Smooth muscle cell (in vitro differentiated cells): Measurements from ENCODE around the gene GRXCR2. TPM values are rescaled to one million over a fixed set of nuclear protein-coding genes. Genes with fewer than 3 reads are reported as not detected.

ENCODE experiments used
- DNase-seq: peaks from one replicate; lab custom pipeline; 2025; ENCODE audit not compliant: unreplicated experiment; lab: John Stamatoyannopoulos, UW
- H2AFZ ChIP-seq: fragments of 200-600 bp; sonication (generic); 2 replicates; pipeline ENCODE4 v1.6.0; 2016; ENCODE audit warnings: antibody characterized with exemption, low read depth, mild to moderate bottlenecking
- H3F3A ChIP-seq: fragments of 200-600 bp; sonication (generic); 2 replicates; pipeline ENCODE4 v1.6.0; 2017; ENCODE audit warnings: antibody characterized with exemption, low read depth
- H3K27ac ChIP-seq: fragments of 200-600 bp; sonication (generic); 2 replicates; pipeline ENCODE4 v1.5.1; 2016; ENCODE audit warnings: low read depth, mild to moderate bottlenecking
- H3K27me3 ChIP-seq: fragments of 200-600 bp; sonication (generic); 2 replicates; pipeline ENCODE4 v1.6.1; 2016; ENCODE audit warnings: low read depth, mild to moderate bottlenecking
- H3K36me3 ChIP-seq: fragments of 200-600 bp; sonication (generic); 2 replicates; pipeline ENCODE4 v1.5.1; 2016; ENCODE audit warnings: low read depth
- H3K4me1 ChIP-seq: fragments of 200-600 bp; sonication (generic); 2 replicates; pipeline ENCODE4 v1.5.1; 2016; ENCODE audit warnings: low read depth
- H3K4me2 ChIP-seq: fragments of 200-600 bp; sonication (generic); 2 replicates; pipeline ENCODE4 v1.6.0; 2016; ENCODE audit warnings: mild to moderate bottlenecking
- H3K4me3 ChIP-seq: fragments of 200-600 bp; sonication (generic); 2 replicates; pipeline ENCODE4 v1.5.1; 2016; ENCODE audit warnings: mild to moderate bottlenecking
- H3K79me2 ChIP-seq: fragments of 200-600 bp; sonication (generic); 2 replicates; pipeline ENCODE4 v1.6.0; 2016; ENCODE audit warnings: low read depth, mild to moderate bottlenecking
- H3K9ac ChIP-seq: fragments of 200-600 bp; sonication (generic); 2 replicates; pipeline ENCODE4 v1.6.0; 2016; ENCODE audit warnings: low read depth
- H3K9me3 ChIP-seq: fragments of 200-600 bp; sonication (generic); replicated peaks from 2 replicates; pipeline ENCODE4 v1.5.1; 2016; ENCODE audit warnings: low read depth
- H4K20me1 ChIP-seq: fragments of 200-600 bp; sonication (generic); 2 replicates; pipeline ENCODE4 v1.6.0; 2016; ENCODE audit warnings: low read depth
- CTCF ChIP-seq: fragments of 200-600 bp; sonication (generic); IDR thresholded peaks from 2 replicates; pipeline ENCODE4 v1.5.1; 2017; ENCODE audit warnings: borderline replicate concordance, mild to moderate bottlenecking, antibody characterized with exemption; ENCODE audit not compliant: insufficient read depth, poor library complexity, severe bottlenecking
- WGBS: methylation state at CpG from one replicate; pipeline ENCODE4 v1.1.7; 2016; ENCODE audit warnings: low lambda C conversion rate; 5-methylcytosine and 5-hydroxymethylcytosine counted together
- polyA plus RNA-seq: library from polyadenylated mRNA; unstranded; fragments of >200 nt; fragmentation: Nextera tagmentation; extraction: Ambion mirVana; gene quantifications from 2 replicates; pipeline ENCODE4 v1.2.1, GENCODE V29; 2016
- total RNA-seq: library from RNA; depleted of rRNA; stranded (reverse); fragments of >200 nt; gene quantifications from 2 replicates; pipeline ENCODE4 v1.2.3, GENCODE V29; 2014

Gene GRXCR2
- total and polyA plus RNA-seq, 2 experiments from 2014 or later, result not detected

DNA sequence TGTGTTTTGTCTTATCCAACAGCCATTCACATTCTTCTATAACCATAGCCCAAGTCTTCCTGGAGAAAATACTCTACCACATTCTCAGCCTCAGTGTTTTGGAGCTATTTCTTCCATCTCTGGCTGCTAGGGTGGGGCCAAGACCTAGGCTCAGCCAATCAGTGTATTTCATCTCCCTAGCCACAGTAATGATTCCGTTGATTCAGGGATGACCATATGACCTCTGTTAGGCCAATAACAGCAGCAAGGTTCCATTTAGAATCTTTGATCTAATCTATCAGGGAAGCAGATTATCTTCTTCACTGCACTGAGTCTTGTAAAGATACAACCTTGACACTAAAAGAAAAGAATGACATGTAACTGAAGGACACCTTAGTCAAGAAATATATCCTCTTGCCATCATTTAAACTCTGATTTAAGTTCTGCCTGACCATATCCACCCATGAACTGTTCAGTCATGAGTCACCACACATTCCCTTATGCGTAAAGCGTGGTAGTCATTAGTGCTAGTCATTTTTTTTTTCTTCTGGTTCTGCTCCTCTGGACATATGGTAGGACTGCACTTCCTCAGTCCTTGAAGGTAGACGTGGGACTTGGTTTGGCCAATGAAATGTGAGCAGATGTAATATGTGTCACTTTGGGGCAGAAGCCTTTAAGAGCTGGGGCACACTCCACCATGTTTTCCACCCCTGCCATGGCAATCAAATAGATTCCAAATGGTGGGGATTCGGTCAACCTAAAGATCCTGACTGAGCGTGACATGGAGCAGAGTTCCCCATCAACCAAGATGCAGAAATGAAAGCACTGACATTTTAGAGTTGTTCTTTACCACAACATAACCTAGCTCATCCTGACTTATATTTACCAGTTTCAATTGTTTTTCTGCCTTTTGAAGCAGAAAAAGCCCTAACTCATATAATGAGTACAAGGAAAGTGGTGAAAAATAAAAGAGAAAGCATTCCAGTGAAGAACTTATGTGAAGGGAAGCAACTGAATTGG is 25.0 kb downstream of the GRXCR2 start:
- H4K20me1 ChIP-seq, result no peaks in the 10 kb centered on the region
- no peak for TF ChIP-seq CTCF
- no peaks in the 10 kb centered on the region for H3K27me3 ChIP-seq
- no peak overlapping the region for H2AFZ ChIP-seq
- H3K4me1 ChIP-seq, result no peaks in the 10 kb centered on the region
- no peaks in the 10 kb centered on the region for H3K9me3 ChIP-seq
- no peak overlapping the region for H3K9ac ChIP-seq
- peak overlapping the region; percentile 14 for H3K27ac ChIP-seq
- WGBS, result 50% methylated on average over 6 of the region's 6 CpGs
- H3K4me2 ChIP-seq, result no peak overlapping the region
- no peak overlapping the region for H3K4me3 ChIP-seq
- no peak for DNase-seq
- no peaks in the 10 kb centered on the region for H3K36me3 ChIP-seq
- H3F3A ChIP-seq, result no peaks in the 10 kb centered on the region
- no peaks in the 10 kb centered on the region for H3K79me2 ChIP-seq

GRCh38 chr5:145846081-145846480 is 26.7 kb downstream of the GRXCR2 start:
- no peaks in the 10 kb centered on the region for H3K79me2 ChIP-seq
- 55% methylated on average over 3 of the region's 3 CpGs for WGBS
- H3K9ac ChIP-seq, result no peak overlapping the region
- H3K36me3 ChIP-seq, result no peaks in the 10 kb centered on the region
- H3K9me3 ChIP-seq, result no peaks in the 10 kb centered on the region
- H3F3A ChIP-seq, result no peaks in the 10 kb centered on the region
- H2AFZ ChIP-seq, result no peak overlapping the region
- no peak overlapping the region for H3K27ac ChIP-seq
- no peak overlapping the region for H3K4me3 ChIP-seq
- no peak for DNase-seq
- no peak overlapping the region for H3K4me2 ChIP-seq
- no peaks in the 10 kb centered on the region for H4K20me1 ChIP-seq
- no peak for TF ChIP-seq CTCF
- no peaks in the 10 kb centered on the region for H3K27me3 ChIP-seq
- H3K4me1 ChIP-seq, result no peaks in the 10 kb centered on the region

- TF ChIP-seq CTCF, result no peak
Measured at GRCh38 chr5:145841299-145841698, 31.5 kb downstream of the GRXCR2 start.

More at GRCh38 chr5:145841299-145841698, 31.5 kb downstream of the GRXCR2 start:
- Histone ChIP-seq H3K79me2 (no peaks in the 10 kb centered on the region), H3K4me1 (no peaks in the 10 kb centered on the region), H4K20me1 (no peaks in the 10 kb centered on the region), H3K4me3 (no peak overlapping the region), H3K27me3 (no peaks in the 10 kb centered on the region), H3K36me3 (no peaks in the 10 kb centered on the region), H3K9me3 (no peaks in the 10 kb centered on the region), H3K27ac (no peak overlapping the region), H3F3A (peaks cover 4% of the 10 kb centered on the region), H3K4me2 (no peak overlapping the region), H3K9ac (no peak overlapping the region), H2AFZ (no peak overlapping the region)
- no peak for DNase-seq
